Measurements from ENCODE around the gene BLCAP.
A peak's percentile ranks its signal among the peaks of the same experiment; 100 is the strongest.
"Not testable (repeated sequence)": the region's sequence is repeated elsewhere in the genome, so short reads cannot be mapped to it uniquely, and the experiment has no call there.

The BLCAP gene

GRCh38 chr20:37527638-37528445 is at the start of gene BLCAP:
BLCAP (minus strand) TSS chr20:37527876; CDS start chr20:37519174, 8,702 bp downstream.
- DNase-seq (ENCODE audit: low read depth in 2 of 3, low spot score in 2 of 3) = peak; percentile 70 to 88 (median 83)

- not testable (repeated sequence) for DNase-seq (ENCODE audit: low read depth in 2 of 3, low spot score in 2 of 3)
Observed at GRCh38 chr20:37577436-37577835, 49.8 kb upstream of the BLCAP start.

- no peak for DNase-seq (ENCODE audit: low read depth in 2 of 3, low spot score in 2 of 3)
Observed at GRCh38 chr20:37576911-37577310, 49.2 kb upstream of the BLCAP start.

GRCh38 chr20:37575884-37576283 is 48.2 kb upstream of the BLCAP start:
- DNase-seq (ENCODE audit: low read depth in 2 of 3, low spot score in 2 of 3) = no peak

- no peak for DNase-seq (ENCODE audit: low read depth in 2 of 3, low spot score in 2 of 3)
Observed at GRCh38 chr20:37574199-37574890, 46.7 kb upstream of the BLCAP start.

- DNase-seq (ENCODE audit: low read depth in 2 of 3, low spot score in 2 of 3) = no peak
Observed at GRCh38 chr20:37573626-37574198, 46.0 kb upstream of the BLCAP start.

- no peak for DNase-seq (ENCODE audit: low read depth in 2 of 3, low spot score in 2 of 3)
Observed at GRCh38 chr20:37571033-37571432, 43.4 kb upstream of the BLCAP start.

- DNase-seq (ENCODE audit: low read depth in 2 of 3, low spot score in 2 of 3) = no peak
Observed at GRCh38 chr20:37570419-37570818, 42.7 kb upstream of the BLCAP start.

- no peak for DNase-seq (ENCODE audit: low read depth in 2 of 3, low spot score in 2 of 3)
Observed at GRCh38 chr20:37567671-37568588, 40.3 kb upstream of the BLCAP start.

GRCh38 chr20:37567331-37567665 is 39.6 kb upstream of the BLCAP start:
- DNase-seq (ENCODE audit: low read depth in 2 of 3, low spot score in 2 of 3) = no peak

GRCh38 chr20:37566590-37567330 is 39.1 kb upstream of the BLCAP start:
- no peak for DNase-seq (ENCODE audit: low read depth in 2 of 3, low spot score in 2 of 3)

GRCh38 chr20:37565134-37565811 is 37.6 kb upstream of the BLCAP start:
- DNase-seq (ENCODE audit: low read depth in 2 of 3, low spot score in 2 of 3) = no peak

- peak in 2 of 3 experiments; percentile 21 to 40 for DNase-seq (ENCODE audit: low read depth in 2 of 3, low spot score in 2 of 3)
Observed at GRCh38 chr20:37564388-37565133, 36.9 kb upstream of the BLCAP start.

- DNase-seq (ENCODE audit: low read depth in 2 of 3, low spot score in 2 of 3) = no peak
Observed at GRCh38 chr20:37564016-37564387, 36.3 kb upstream of the BLCAP start.

- DNase-seq (ENCODE audit: low read depth in 2 of 3, low spot score in 2 of 3) = no peak
Observed at GRCh38 chr20:37562695-37563480, 35.2 kb upstream of the BLCAP start.

- DNase-seq (ENCODE audit: low read depth in 2 of 3, low spot score in 2 of 3) = no peak
Observed at GRCh38 chr20:37560629-37561028, 33.0 kb upstream of the BLCAP start.

- DNase-seq (ENCODE audit: low read depth in 2 of 3, low spot score in 2 of 3) = no peak
Observed at GRCh38 chr20:37559312-37560027, 31.8 kb upstream of the BLCAP start.

- DNase-seq (ENCODE audit: low read depth in 2 of 3, low spot score in 2 of 3) = no peak
Observed at GRCh38 chr20:37558779-37559178, 31.1 kb upstream of the BLCAP start.
